ENCODE measurements around the gene PNMA6E. TPM values are rescaled to one million over a fixed set of nuclear protein-coding genes. Genes with fewer than 3 reads are reported as not detected.

PNMA6E gene
- total and polyA plus RNA-seq, 2 donors, result not detected

DNA sequence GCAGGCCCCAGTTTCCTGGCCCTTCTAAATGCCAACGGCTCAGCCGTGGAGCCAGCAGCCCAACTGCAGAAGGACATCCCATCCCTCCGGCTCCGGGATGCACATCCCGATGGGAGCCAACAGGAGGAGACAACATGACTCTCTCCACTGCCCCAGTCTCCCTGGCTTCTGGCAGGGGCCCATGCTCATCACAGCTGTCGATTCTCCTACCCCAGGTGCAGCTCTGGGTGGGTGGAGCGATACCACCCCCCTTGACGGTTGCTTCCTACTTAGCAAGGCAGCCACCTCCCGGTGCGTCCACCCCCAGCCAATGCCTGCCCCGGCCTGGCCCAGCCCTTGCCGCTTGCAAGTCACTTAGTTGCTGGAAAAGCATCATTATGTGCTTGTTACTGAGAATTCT, 47.7 kb downstream of the PNMA6E start:
- Histone ChIP-seq H3K4me1 (ENCODE audit: insufficient read depth) (no peaks in the 10 kb centered on the region), H3K27ac (ENCODE audit: low read depth) (no peak overlapping the region), H3K36me3 (ENCODE audit: insufficient read depth) (no peaks in the 10 kb centered on the region), H3K4me3 (ENCODE audit: low read depth, low read length) (no peak overlapping the region)
- no peak for DNase-seq (ENCODE audit: extremely low spot score)
- 55% methylated on average over 12 of the region's 12 CpGs for WGBS

DNA sequence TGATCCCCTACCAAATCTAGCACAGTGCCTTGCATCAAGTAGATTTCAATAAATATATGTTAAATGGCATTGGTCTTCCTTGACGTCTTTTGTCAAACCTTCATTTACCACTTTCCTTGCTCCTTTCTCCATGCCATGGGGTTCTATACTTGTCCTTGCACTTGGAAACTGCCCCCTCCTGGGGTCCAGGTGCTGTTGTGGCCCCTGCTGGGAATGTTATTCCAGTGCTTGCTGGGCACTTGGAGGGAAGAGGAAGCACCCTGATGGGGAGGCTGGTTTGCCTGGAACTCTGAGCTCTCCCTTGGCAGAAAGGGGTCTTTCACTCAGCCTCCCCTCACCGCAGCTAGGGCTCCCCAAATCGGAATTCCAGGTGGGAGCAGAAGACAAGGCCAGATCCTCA, 48.3 kb downstream of the PNMA6E start:
- DNase-seq (ENCODE audit: extremely low spot score), result no peak
- H3K4me3 ChIP-seq (ENCODE audit: low read depth, low read length), result no peak overlapping the region
- no peak overlapping the region for H3K27ac ChIP-seq (ENCODE audit: low read depth)
- H3K36me3 ChIP-seq (ENCODE audit: insufficient read depth), result no peaks in the 10 kb centered on the region
- no peaks in the 10 kb centered on the region for H3K4me1 ChIP-seq (ENCODE audit: insufficient read depth)
- WGBS, result 86% methylated on average over 3 of the region's 3 CpGs

DNA sequence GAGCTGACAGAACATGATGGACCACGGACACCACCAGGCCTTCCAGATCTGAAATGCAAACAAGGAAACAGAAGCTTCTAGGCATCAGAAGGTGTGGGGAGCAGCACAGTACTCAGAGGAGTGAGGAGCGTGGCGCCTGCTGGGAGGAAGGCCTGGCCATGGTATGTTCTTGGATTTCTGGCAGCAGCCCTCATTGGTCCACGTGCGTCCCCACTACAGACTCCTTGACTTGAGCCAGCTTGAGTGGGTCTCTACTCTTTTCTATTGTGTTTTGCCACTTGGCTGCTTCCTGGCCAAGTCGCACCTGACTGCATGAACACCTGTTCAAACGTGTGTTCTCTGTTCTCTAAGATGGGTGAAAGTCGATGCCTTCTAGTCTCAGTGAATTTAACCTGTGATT, 49.2 kb downstream of the PNMA6E start:
- Histone ChIP-seq H3K4me1 (ENCODE audit: insufficient read depth) (no peaks in the 10 kb centered on the region), H3K36me3 (ENCODE audit: insufficient read depth) (peaks cover under 1% of the 10 kb centered on the region), H3K4me3 (ENCODE audit: low read depth, low read length) (no peak overlapping the region), H3K27ac (ENCODE audit: low read depth) (no peak overlapping the region)
- WGBS, result 97% methylated on average over 8 of the region's 8 CpGs
- no peak for DNase-seq (ENCODE audit: extremely low spot score)

DNA sequence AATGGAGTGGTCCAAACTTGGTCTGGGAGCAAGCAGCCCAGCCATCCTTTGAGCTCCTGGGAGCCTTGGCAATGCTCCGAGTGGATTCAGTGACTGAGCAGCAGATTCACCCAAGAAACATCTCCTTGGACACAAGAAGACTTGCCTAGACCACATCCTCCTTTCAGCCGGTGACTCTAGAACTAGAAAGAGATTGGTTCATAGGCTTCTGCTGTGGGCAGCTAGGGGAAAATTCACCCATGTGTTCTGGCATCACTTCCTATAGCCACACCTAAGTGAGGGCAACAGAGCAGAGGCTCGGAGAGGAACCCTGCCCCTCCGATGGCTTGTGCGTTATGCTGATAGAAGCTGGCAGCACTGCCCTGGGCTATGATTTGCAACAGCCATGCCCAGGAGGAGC, 51.2 kb downstream of the PNMA6E start:
- no peaks in the 10 kb centered on the region for H3K4me1 ChIP-seq (ENCODE audit: insufficient read depth)
- no peak overlapping the region for H3K27ac ChIP-seq (ENCODE audit: low read depth)
- peaks cover 6% of the 10 kb centered on the region for H3K36me3 ChIP-seq (ENCODE audit: insufficient read depth)
- no peak overlapping the region for H3K4me3 ChIP-seq (ENCODE audit: low read depth, low read length)
- DNase-seq (ENCODE audit: extremely low spot score), result no peak
- WGBS, result 94% methylated on average over 5 of the region's 5 CpGs

DNA sequence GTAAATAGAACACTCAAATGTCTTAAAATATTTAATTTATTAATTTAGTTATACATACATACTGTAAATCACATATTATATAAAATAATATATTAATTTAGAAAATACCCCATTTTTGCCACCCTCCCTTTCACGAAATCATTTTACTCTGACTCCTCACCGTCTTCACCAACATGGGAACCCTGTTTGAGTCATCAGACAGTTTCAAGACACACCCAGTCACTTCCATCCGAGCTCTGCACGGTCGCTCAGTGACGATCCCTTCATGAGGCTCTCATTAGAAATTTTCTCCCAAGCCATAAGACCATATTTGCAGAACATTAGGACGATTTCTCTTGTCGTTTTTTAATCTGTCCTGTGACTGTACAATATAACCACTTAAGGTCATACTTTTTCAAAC, 52.7 kb downstream of the PNMA6E start:
- peaks cover 6% of the 10 kb centered on the region for H3K36me3 ChIP-seq (ENCODE audit: insufficient read depth)
- 92% methylated on average over 8 of the region's 8 CpGs for WGBS

DNA sequence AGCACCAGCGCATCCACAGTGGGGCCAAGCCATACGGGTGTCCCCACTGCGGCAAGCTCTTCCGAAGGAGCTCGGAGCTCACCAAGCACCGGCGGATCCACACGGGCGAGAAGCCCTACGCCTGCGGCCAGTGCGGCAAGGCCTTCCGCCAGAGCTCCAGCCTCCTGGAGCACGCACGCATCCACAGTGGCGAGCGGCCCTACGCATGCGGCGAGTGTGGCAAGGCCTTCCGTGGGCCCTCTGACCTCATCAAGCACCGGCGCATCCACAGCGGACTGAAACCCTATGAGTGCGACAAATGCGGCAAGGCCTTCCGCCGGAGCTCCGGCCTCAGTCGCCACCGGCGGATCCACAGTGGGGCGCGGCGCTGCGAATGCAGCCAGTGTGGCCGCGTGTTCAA, 53.6 kb downstream of the PNMA6E start:
- Histone ChIP-seq H3K4me3 (ENCODE audit: low read depth, low read length) (no peak overlapping the region), H3K4me1 (ENCODE audit: insufficient read depth) (no peaks in the 10 kb centered on the region), H3K27ac (ENCODE audit: low read depth) (no peak overlapping the region), H3K36me3 (ENCODE audit: insufficient read depth) (peaks cover 6% of the 10 kb centered on the region)
- WGBS, result 98% methylated on average over 38 of the region's 38 CpGs
- DNase-seq (ENCODE audit: extremely low spot score), result no peak

More for the DNA sequence above, 52.7 kb downstream of the PNMA6E start:
- Histone ChIP-seq H3K27ac (ENCODE audit: low read depth) (no peak overlapping the region), H3K4me3 (ENCODE audit: low read depth, low read length) (no peak overlapping the region), H3K4me1 (ENCODE audit: insufficient read depth) (no peaks in the 10 kb centered on the region)
- no peak for DNase-seq (ENCODE audit: extremely low spot score)

Small RNA genes within 50 kb of the gene (small RNA-seq; reads per million reads assigned to genes)
- gene AC152007.1, result not detected
- not detected for gene RN7SL667P

Other genes with a start within 250 kb of the PNMA6E start
- gene MAGEA1, start 222.1 kb downstream of the PNMA6E start, total RNA-seq, result not detected
- not detected for gene MAGEA1, start 222.1 kb downstream of the PNMA6E start, polyA plus RNA-seq
- gene PNMA6F, start 79.6 kb downstream of the PNMA6E start, total RNA-seq, result not detected
- not detected for gene PNMA6F, start 79.6 kb downstream of the PNMA6E start, polyA plus RNA-seq
- 9.7 TPM for gene ZNF275, start 67.2 kb downstream of the PNMA6E start, total RNA-seq
- gene ZNF275, start 67.2 kb downstream of the PNMA6E start, polyA plus RNA-seq, result 7.6 TPM
- gene ZFP92, start 10.1 kb upstream of the PNMA6E start, total RNA-seq, result 0.69 TPM
- gene ZFP92, start 10.1 kb upstream of the PNMA6E start, polyA plus RNA-seq, result 0.41 TPM
- 0.21 TPM for gene TREX2, start 44.7 kb upstream of the PNMA6E start, total RNA-seq
- gene TREX2, start 44.7 kb upstream of the PNMA6E start, polyA plus RNA-seq, result 0.49 TPM
- gene HAUS7, start 69.2 kb upstream of the PNMA6E start, total RNA-seq, result 17.1 TPM
- 26.6 TPM for gene HAUS7, start 69.2 kb upstream of the PNMA6E start, polyA plus RNA-seq
- 57.7 TPM for gene BGN, start 93.6 kb upstream of the PNMA6E start, total RNA-seq
- gene BGN, start 93.6 kb upstream of the PNMA6E start, polyA plus RNA-seq, result 189 TPM
- 0.69 TPM for gene ATP2B3, start 116.3 kb upstream of the PNMA6E start, total RNA-seq
- gene ATP2B3, start 116.3 kb upstream of the PNMA6E start, polyA plus RNA-seq, result 0.10 TPM
- 11.8 TPM for gene CCNQ, start 197.8 kb upstream of the PNMA6E start, total RNA-seq
- 33.1 TPM for gene CCNQ, start 197.8 kb upstream of the PNMA6E start, polyA plus RNA-seq
- 0.63 TPM for gene DUSP9, start 245.9 kb upstream of the PNMA6E start, total RNA-seq
- 1.2 TPM for gene DUSP9, start 245.9 kb upstream of the PNMA6E start, polyA plus RNA-seq